Measurements from ENCODE around the gene HSD11B2. TPM values are rescaled to one million over a fixed set of nuclear protein-coding genes. Genes with fewer than 3 reads are reported as not detected.

HSD11B2 gene
- total RNA-seq, 1 donor from 2014 or later, result 2.1 TPM

DNA sequence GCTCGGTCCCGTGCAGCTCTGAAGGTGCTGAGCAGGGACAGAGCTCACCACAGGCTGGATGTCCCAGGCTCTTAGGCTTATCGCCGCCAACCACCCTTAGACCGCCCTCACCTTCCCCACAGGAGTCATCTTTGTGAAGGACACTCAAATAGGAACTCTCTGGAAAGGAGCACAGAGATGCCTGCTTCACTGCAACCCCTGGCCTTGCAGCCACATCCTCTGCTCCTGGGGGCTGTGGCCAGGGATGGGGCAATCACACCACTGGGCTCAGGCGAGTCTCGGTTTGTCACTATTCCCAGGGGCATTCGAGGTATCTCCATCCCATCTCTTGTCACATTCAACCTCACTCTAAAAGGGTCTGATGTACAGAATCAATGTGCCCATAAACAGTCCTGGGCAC, 25.6 kb upstream of the HSD11B2 start:
- Histone ChIP-seq H3K27me3 (ENCODE audit: control insufficient read depth, insufficient read depth, low read length) (no peaks in the 10 kb centered on the region), H3K36me3 (ENCODE audit: control insufficient read depth, insufficient read depth, low read length) (no peaks in the 10 kb centered on the region), H3K4me3 (ENCODE audit: low read depth, low read length) (no peak overlapping the region)
- TF ChIP-seq, protein P1, sequence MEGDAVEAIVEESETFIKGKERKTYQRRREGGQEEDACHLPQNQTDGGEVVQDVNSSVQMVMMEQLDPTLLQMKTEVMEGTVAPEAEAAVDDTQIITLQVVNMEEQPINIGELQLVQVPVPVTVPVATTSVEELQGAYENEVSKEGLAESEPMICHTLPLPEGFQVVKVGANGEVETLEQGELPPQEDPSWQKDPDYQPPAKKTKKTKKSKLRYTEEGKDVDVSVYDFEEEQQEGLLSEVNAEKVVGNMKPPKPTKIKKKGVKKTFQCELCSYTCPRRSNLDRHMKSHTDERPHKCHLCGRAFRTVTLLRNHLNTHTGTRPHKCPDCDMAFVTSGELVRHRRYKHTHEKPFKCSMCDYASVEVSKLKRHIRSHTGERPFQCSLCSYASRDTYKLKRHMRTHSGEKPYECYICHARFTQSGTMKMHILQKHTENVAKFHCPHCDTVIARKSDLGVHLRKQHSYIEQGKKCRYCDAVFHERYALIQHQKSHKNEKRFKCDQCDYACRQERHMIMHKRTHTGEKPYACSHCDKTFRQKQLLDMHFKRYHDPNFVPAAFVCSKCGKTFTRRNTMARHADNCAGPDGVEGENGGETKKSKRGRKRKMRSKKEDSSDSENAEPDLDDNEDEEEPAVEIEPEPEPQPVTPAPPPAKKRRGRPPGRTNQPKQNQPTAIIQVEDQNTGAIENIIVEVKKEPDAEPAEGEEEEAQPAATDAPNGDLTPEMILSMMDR (IDR thresholded peaks at IDR 0.05; ENCODE audit: insufficient read depth, low read length, severe bottlenecking), result no peak
- FAIRE-seq (no peak), DNase-seq (ENCODE audit: low read depth) (no peak)

DNA sequence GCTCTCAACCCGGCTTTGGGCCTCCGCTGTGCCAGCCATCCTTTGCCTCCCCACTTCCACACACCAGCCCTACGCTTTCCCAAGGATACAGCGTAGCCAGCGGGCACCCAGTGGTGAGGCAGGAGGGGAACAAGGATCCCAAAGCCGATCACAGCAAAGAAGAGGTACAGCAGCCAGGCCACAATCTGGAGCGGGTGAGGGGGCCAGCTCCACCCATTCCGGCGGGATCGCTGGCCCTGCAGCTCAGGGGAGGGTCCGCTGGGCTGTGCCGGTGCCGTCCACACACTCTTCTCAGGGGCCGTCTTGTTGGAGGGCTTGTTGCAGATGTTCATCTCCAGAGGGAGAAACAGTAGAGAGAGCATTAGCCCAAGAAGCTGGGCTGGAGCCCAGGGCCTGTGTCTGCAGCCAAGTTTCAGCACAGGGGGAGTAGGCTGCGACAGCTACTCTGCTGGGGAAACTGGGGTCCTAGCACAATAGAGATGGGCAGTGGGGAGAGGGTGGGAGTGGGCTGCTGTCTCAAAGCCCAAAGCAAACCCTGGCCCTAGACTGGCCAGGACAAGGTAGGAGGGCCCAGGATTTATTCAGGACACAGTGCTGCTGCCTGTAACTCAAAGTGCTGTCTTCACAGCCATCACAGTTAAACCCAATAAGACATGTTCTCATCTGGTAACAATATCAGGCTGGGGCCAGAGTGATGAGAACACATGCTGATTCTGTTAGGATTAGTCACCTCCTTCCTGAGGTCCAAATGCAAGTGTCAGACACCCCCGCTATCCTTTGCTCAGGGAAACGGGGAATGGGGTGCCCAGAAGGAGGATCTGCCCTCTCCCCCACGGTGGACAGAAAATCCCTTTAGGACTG, 24.6 kb upstream of the HSD11B2 start:
- FAIRE-seq (no peak), DNase-seq (ENCODE audit: low read depth) (peak; percentile 87)
- no peak overlapping the region for H3K4me3 ChIP-seq (ENCODE audit: low read depth, low read length)
- TF ChIP-seq, protein P1 (IDR thresholded peaks at IDR 0.05; ENCODE audit: insufficient read depth, low read length, severe bottlenecking), result no peak
- H3K27me3 ChIP-seq (ENCODE audit: control insufficient read depth, insufficient read depth, low read length), result no peaks in the 10 kb centered on the region
- no peaks in the 10 kb centered on the region for H3K36me3 ChIP-seq (ENCODE audit: control insufficient read depth, insufficient read depth, low read length)

DNA sequence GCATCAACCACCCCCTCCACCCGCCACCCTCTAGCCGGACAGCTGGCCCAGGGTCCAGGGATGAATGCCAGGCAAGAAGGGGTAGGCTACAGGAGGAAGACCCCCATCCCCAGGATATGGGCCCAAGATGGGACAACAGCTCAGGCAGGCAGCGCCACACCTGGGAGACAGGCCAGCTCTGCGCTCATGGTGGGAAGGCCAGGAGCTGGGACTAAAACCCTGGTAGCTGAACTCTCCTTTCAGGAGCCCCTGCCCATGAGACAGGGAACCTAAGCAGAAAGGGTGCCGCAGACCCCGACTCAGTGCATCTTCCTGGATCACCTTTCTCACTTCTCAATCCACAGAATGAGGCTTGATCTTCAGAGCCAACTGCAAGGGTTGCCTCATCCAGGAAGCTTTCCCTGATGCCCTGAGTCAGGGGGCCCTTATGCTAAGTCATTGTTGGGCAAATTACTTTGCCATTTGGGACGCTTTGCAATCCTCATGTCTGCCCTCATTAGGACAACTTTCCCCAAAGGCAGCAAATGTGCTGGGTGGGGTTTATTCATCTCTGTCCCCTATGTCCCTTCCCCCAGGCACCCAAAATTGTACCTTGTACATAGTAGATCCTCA, 23.6 kb upstream of the HSD11B2 start:
- DNase-seq (ENCODE audit: low read depth) (peak; percentile 53), FAIRE-seq (no peak)
- H3K36me3 ChIP-seq (ENCODE audit: control insufficient read depth, insufficient read depth, low read length), result no peaks in the 10 kb centered on the region

DNA sequence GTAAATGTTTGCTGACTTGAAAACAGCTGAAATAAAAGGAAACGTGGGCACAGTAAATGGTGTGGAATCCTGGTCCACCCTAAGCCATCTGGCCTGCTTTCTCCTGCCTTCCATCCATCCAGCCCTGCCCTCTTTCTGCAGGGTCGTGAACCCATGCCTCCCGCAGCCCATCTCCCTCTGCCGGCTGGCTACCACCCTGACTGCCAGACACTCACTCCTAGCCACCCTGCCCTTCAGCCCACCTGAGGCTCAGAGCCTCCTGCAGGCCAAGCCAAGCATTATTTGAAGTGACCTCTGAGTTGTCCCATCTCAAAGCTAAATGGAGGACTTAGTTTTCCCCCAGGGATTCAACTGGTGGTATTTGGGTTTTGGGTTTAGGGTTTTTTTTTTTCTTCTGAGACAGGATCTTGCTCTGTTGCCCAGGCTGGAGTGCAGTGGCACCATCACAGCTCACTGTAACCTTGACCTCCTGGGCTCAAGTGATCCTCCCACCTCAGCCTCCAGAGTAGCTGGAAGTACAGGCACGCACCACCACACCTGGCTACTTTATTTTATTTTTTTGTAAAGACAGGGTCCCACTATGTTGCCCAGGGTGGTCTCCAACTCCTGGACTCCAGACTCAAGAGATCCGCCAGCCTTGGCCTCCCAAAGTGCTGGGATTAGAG, 23.0 kb upstream of the HSD11B2 start:
- no peak for DNase-seq (ENCODE audit: low read depth)
- Histone ChIP-seq H3K36me3 (ENCODE audit: control insufficient read depth, insufficient read depth, low read length) (no peaks in the 10 kb centered on the region), H3K27me3 (ENCODE audit: control insufficient read depth, insufficient read depth, low read length) (no peaks in the 10 kb centered on the region), H3K4me3 (ENCODE audit: low read depth, low read length) (no peak overlapping the region)
- TF ChIP-seq, protein P1 (IDR thresholded peaks at IDR 0.05; ENCODE audit: insufficient read depth, low read length, severe bottlenecking), result no peak
- FAIRE-seq, result no peak

More for the DNA sequence above, 23.6 kb upstream of the HSD11B2 start:
- H3K4me3 ChIP-seq (ENCODE audit: low read depth, low read length), result no peak overlapping the region
- TF ChIP-seq, protein P1 (IDR thresholded peaks at IDR 0.05; ENCODE audit: insufficient read depth, low read length, severe bottlenecking), result no peak
- no peaks in the 10 kb centered on the region for H3K27me3 ChIP-seq (ENCODE audit: control insufficient read depth, insufficient read depth, low read length)

DNA sequence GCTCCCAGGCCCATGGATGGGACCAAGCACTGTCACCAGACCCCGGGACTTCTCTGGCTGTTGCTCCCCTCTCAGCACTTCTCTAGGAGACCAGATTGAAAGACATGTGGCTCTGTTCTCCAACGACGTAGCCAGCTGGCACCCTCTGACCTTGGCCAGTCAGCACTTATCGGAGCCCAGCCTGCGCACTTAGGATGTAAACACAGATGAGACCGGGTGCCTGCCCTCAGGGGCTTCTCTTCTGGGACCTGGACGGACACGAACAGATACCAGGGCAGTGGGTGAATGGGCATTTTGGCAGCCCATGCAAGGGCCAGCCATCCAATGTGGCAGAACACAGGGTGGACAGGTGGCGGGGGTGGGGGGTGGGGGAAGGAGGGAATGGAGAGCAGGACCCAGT, 21.3 kb upstream of the HSD11B2 start:
- H3K36me3 ChIP-seq (ENCODE audit: control insufficient read depth, insufficient read depth, low read length), result no peaks in the 10 kb centered on the region
- DNase-seq (ENCODE audit: low read depth) (no peak), FAIRE-seq (no peak)
- TF ChIP-seq, protein P1 (IDR thresholded peaks at IDR 0.05; ENCODE audit: insufficient read depth, low read length, severe bottlenecking), result no peak
- H3K4me3 ChIP-seq (ENCODE audit: low read depth, low read length), result no peak overlapping the region
- no peaks in the 10 kb centered on the region for H3K27me3 ChIP-seq (ENCODE audit: control insufficient read depth, insufficient read depth, low read length)
